Measurements from ENCODE around the gene BCAS1. TPM values are rescaled to one million over a fixed set of nuclear protein-coding genes. Genes with fewer than 3 reads are reported as not detected.

The BCAS1 gene
- total and polyA plus RNA-seq, 2 donors (not counting 1 experiment from before 2014, with no cell fraction given) = 0.97 to 1.1 TPM

GRCh38 chr20:53942472-53942816 is 128.0 kb downstream of the BCAS1 start:
- no peak overlapping the region for H3K4me3 ChIP-seq (ENCODE audit: control extremely low read depth in 1 of 5, extremely low read depth in 1 of 5, insufficient read depth in 1 of 5, low read depth in 2 of 5, low read length in 4 of 5)
- peak overlapping the region; percentile 65 for H2AFZ ChIP-seq (ENCODE audit: insufficient read depth, low read depth, low read length, poor library complexity, severe bottlenecking)
- no peaks in the 10 kb centered on the region for H3K27me3 ChIP-seq (replicated peaks in 1 of 4; ENCODE audit: control extremely low read depth in 1 of 4, control insufficient read depth in 3 of 4, insufficient read depth in 4 of 4, low read length in 3 of 4)
- peak overlapping the region; percentile 66 for H3K4me2 ChIP-seq (replicated peaks; ENCODE audit: low read depth, low read length, poor library complexity, severe bottlenecking)
- H3K9me3 ChIP-seq (ENCODE audit: control extremely low read depth in 1 of 3, control insufficient read depth in 2 of 3, insufficient read depth in 1 of 3, low read length in 2 of 3) = no peaks in the 10 kb centered on the region
- ATAC-seq (ENCODE audit: low read depth) (no peak), DNase-seq (no peak)
- no peaks in the 10 kb centered on the region for H3K79me2 ChIP-seq (ENCODE audit: control insufficient read depth, insufficient read depth, low read length)
- H4K20me1 ChIP-seq (ENCODE audit: control insufficient read depth, insufficient read depth, low read length, poor library complexity, severe bottlenecking) = no peaks in the 10 kb centered on the region
- 65% methylated on average over 5 of the region's 6 CpGs for WGBS (ENCODE audit: insufficient coverage)
- TF ChIP-seq, protein P1, sequence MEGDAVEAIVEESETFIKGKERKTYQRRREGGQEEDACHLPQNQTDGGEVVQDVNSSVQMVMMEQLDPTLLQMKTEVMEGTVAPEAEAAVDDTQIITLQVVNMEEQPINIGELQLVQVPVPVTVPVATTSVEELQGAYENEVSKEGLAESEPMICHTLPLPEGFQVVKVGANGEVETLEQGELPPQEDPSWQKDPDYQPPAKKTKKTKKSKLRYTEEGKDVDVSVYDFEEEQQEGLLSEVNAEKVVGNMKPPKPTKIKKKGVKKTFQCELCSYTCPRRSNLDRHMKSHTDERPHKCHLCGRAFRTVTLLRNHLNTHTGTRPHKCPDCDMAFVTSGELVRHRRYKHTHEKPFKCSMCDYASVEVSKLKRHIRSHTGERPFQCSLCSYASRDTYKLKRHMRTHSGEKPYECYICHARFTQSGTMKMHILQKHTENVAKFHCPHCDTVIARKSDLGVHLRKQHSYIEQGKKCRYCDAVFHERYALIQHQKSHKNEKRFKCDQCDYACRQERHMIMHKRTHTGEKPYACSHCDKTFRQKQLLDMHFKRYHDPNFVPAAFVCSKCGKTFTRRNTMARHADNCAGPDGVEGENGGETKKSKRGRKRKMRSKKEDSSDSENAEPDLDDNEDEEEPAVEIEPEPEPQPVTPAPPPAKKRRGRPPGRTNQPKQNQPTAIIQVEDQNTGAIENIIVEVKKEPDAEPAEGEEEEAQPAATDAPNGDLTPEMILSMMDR (IDR thresholded peaks at IDR 0.05) = no peak
- no peak for TF ChIP-seq EZH2 (IDR thresholded peaks at IDR 0.05; ENCODE audit: borderline replicate concordance, insufficient read depth, low read depth, low read length, poor library complexity, severe bottlenecking)
- Mint-ChIP-seq H3K27ac (peak overlapping the region; percentile 91), H3K9me3 (ENCODE audit: insufficient read depth) (no peaks in the 10 kb centered on the region), H3K4me3 (peak overlapping the region; percentile 80), H3K4me1 (peaks cover 64% of the 10 kb centered on the region), H3K27me3 (no peaks in the 10 kb centered on the region)
- peaks cover 48 to 61% of the 10 kb centered on the region in 2 donors for H3K4me1 ChIP-seq (ENCODE audit: control insufficient read depth in 2 of 2, insufficient read depth in 2 of 2, low read length in 2 of 2)
- intact Hi-C loops (cut with micrococcal nuclease) = loop anchor here (2.0 to 10.0 kb wide), 7 partner anchors 105 to 1628 kb away; no protein-coding TSS in a partner anchor
- peak overlapping the region; percentile 53 for H3K9ac ChIP-seq (ENCODE audit: low read length)
- POLR2A ChIA-PET = interaction anchor here (0.7 kb wide), 1 partner anchor 27 kb away, joined by 3 read pairs; no protein-coding TSS in a partner anchor
- H3K36me3 ChIP-seq (replicated peaks in 1 of 2; ENCODE audit: control extremely low read depth in 1 of 2, control insufficient read depth in 1 of 2, extremely low read depth in 1 of 2, insufficient read depth in 2 of 2, low read length in 1 of 2) = no peaks in the 10 kb centered on the region
- H3K27ac ChIP-seq (ENCODE audit: low read length in 2 of 2) = peak overlapping the region; percentile 65 to 79
- CTCF ChIA-PET = interaction anchor here (1.0 to 18.7 kb wide), 13 partner anchors 9 to 530 kb away, joined by 3 to 593 read pairs (median 5); no protein-coding TSS in a partner anchor

GRCh38 chr20:53941680-53942471 is 128.5 kb downstream of the BCAS1 start:
- H3K4me1 ChIP-seq (ENCODE audit: control insufficient read depth in 2 of 2, insufficient read depth in 2 of 2, low read length in 2 of 2) = peaks cover 48 to 67% of the 10 kb centered on the region in 2 donors
- DNase-seq (peak; percentile 78), ATAC-seq (ENCODE audit: low read depth) (peak; percentile 70)
- no peaks in the 10 kb centered on the region for H3K79me2 ChIP-seq (ENCODE audit: control insufficient read depth, insufficient read depth, low read length)
- CTCF ChIA-PET = interaction anchor here (0.5 to 18.7 kb wide), 18 partner anchors 8 to 529 kb away, joined by 3 to 593 read pairs (median 4); no protein-coding TSS in a partner anchor
- H3K4me3 ChIP-seq (ENCODE audit: control extremely low read depth in 1 of 5, extremely low read depth in 1 of 5, insufficient read depth in 1 of 5, low read depth in 2 of 5, low read length in 4 of 5) = peak overlapping the region in 2 of 5 experiments; percentile 33 to 40
- peak overlapping the region; percentile 53 for H3K9ac ChIP-seq (ENCODE audit: low read length)
- peaks cover 69% of the 10 kb centered on the region for H3K4me1 Mint-ChIP-seq
- peak overlapping the region; percentile 65 for H2AFZ ChIP-seq (ENCODE audit: insufficient read depth, low read depth, low read length, poor library complexity, severe bottlenecking)
- peak overlapping the region; percentile 65 to 79 for H3K27ac ChIP-seq (ENCODE audit: low read length in 2 of 2)
- H3K27ac Mint-ChIP-seq = peak overlapping the region; percentile 91
- TF ChIP-seq EZH2 (IDR thresholded peaks at IDR 0.05; ENCODE audit: borderline replicate concordance, insufficient read depth, low read depth, low read length, poor library complexity, severe bottlenecking) = no peak
- TF ChIP-seq, protein P1 (IDR thresholded peaks at IDR 0.05) = no peak
- peak overlapping the region; percentile 66 for H3K4me2 ChIP-seq (replicated peaks; ENCODE audit: low read depth, low read length, poor library complexity, severe bottlenecking)
- H3K27me3 ChIP-seq (replicated peaks in 1 of 4; ENCODE audit: control extremely low read depth in 1 of 4, control insufficient read depth in 3 of 4, insufficient read depth in 4 of 4, low read length in 3 of 4) = no peaks in the 10 kb centered on the region
- H3K9me3 ChIP-seq (ENCODE audit: control extremely low read depth in 1 of 3, control insufficient read depth in 2 of 3, insufficient read depth in 1 of 3, low read length in 2 of 3) = no peaks in the 10 kb centered on the region
- H4K20me1 ChIP-seq (ENCODE audit: control insufficient read depth, insufficient read depth, low read length, poor library complexity, severe bottlenecking) = no peaks in the 10 kb centered on the region
- no peaks in the 10 kb centered on the region for H3K36me3 ChIP-seq (replicated peaks in 1 of 2; ENCODE audit: control extremely low read depth in 1 of 2, control insufficient read depth in 1 of 2, extremely low read depth in 1 of 2, insufficient read depth in 2 of 2, low read length in 1 of 2)
- H3K27me3 Mint-ChIP-seq = no peaks in the 10 kb centered on the region
- 52% methylated on average over 7 of the region's 7 CpGs for WGBS (ENCODE audit: insufficient coverage)
- no peaks in the 10 kb centered on the region for H3K9me3 Mint-ChIP-seq (ENCODE audit: insufficient read depth)
- intact Hi-C loops (cut with micrococcal nuclease) = loop anchor here (2.0 to 10.0 kb wide), 8 partner anchors 15 to 1627 kb away; no protein-coding TSS in a partner anchor
- peak overlapping the region; percentile 80 for H3K4me3 Mint-ChIP-seq
- POLR2A ChIA-PET = interaction anchor here (0.7 kb wide), 2 partner anchors 26 to 47 kb away, joined by 3 read pairs; no protein-coding TSS in a partner anchor

Measured in B cell (primary cell).